IMR-90 (cell line): ENCODE measurements around the gene NUTM2A. TPM values are rescaled to one million over a fixed set of nuclear protein-coding genes. Genes with fewer than 3 reads are reported as not detected.
"Not testable (repeated sequence)": the region's sequence is repeated elsewhere in the genome, so short reads cannot be mapped to it uniquely, and the experiment has no call there.

Experiments used
- ATAC-seq: fragments of 200-7000 bp; cut with Tn5 transposase; 2 replicates; pipeline ENCODE4 v1.9.1; 2020; ENCODE audit warnings: low read depth, mild to moderate bottlenecking, moderate library complexity
- BruUV-seq: library from RNA; stranded (reverse); fragments of 400-500 nt; replicated peaks from 2 replicates; lab custom pipeline; 2021; lab: Mats Ljungman, UMichigan
- CTCF ChIA-PET: fragments of 300-600 bp; formaldehyde crosslinking; extraction: SDS; loops from one replicate; lab custom pipeline; 2021; ENCODE audit warnings: antibody characterized with exemption; lab: Yijun Ruan, JAX
- POLR2A ChIA-PET: fragments of 300-600 bp; sonication (Branson Sonifier 250); formaldehyde crosslinking; loops from one replicate; lab custom pipeline; 2022; ENCODE audit warnings: antibody characterized with exemption; ENCODE audit not compliant: unreplicated experiment; lab: Charles Lee
- DNase-seq: peaks from one replicate; pipeline ENCODE4 v3.0.0; 2013
- H2AFZ ChIP-seq: replicated peaks from 2 replicates; pipeline ENCODE3; 2013; ENCODE audit warnings: low read length, mild to moderate bottlenecking; ENCODE audit not compliant: poor library complexity
- H2AK5ac ChIP-seq: 2 replicates; pipeline ENCODE4 v1.6.1; 2013; ENCODE audit warnings: low read depth, low read length, inconsistent platforms
- H2AK9ac ChIP-seq: replicated peaks from 2 replicates; pipeline ENCODE3; 2013; ENCODE audit warnings: mild to moderate bottlenecking, low read depth, low read length, moderate library complexity; ENCODE audit not compliant: poor library complexity
- H2BK120ac ChIP-seq: 2 replicates; pipeline ENCODE4 v1.6.1; 2013; ENCODE audit warnings: low read depth, low read length, inconsistent platforms
- H2BK15ac ChIP-seq: 3 replicates; pipeline ENCODE4 v1.6.1; 2013; ENCODE audit warnings: low read depth, low read length, inconsistent platforms
- H2BK20ac ChIP-seq: 2 replicates; pipeline ENCODE4 v1.6.1; 2013; ENCODE audit warnings: low read depth, mild to moderate bottlenecking, inconsistent platforms, low read length, moderate library complexity
- H2BK5ac ChIP-seq: 2 replicates; pipeline ENCODE4 v1.6.1; 2013; ENCODE audit warnings: mild to moderate bottlenecking, low read depth, low read length, inconsistent platforms; ENCODE audit not compliant: poor library complexity, severe bottlenecking
- H3K14ac ChIP-seq: replicated peaks from 2 replicates; pipeline ENCODE4 v1.6.1; 2013; ENCODE audit warnings: low read depth, low read length, inconsistent platforms
- H3K18ac ChIP-seq: 2 replicates; pipeline ENCODE4 v1.6.1; 2013; ENCODE audit warnings: low read depth, low read length, control low read depth
- H3K23ac ChIP-seq: 2 replicates; pipeline ENCODE4 v1.6.1; 2013; ENCODE audit warnings: low read depth, low read length, inconsistent platforms
- H3K27ac ChIP-seq: 2 replicates; pipeline ENCODE4 v1.5.1; 2013; ENCODE audit warnings: mild to moderate bottlenecking, control low read depth, low read length; ENCODE audit not compliant: insufficient read depth
- H3K27me3 ChIP-seq: 2 replicates; pipeline ENCODE4 v1.6.1; 2013; ENCODE audit warnings: low read length; ENCODE audit not compliant: control insufficient read depth, insufficient read depth
- H3K36me3 ChIP-seq: 2 replicates; pipeline ENCODE4 v1.6.1; 2013; ENCODE audit warnings: low read length, mixed read lengths; ENCODE audit not compliant: control insufficient read depth, insufficient read depth
- H3K4ac ChIP-seq: 2 replicates; pipeline ENCODE4 v1.6.1; 2013; ENCODE audit warnings: low read depth, low read length, inconsistent platforms
- H3K4me1 ChIP-seq: 2 replicates; pipeline ENCODE4 v1.6.1; 2013; ENCODE audit warnings: low read length, mixed read lengths; ENCODE audit not compliant: control insufficient read depth, insufficient read depth
- H3K4me2 ChIP-seq: 2 replicates; pipeline ENCODE4 v1.6.1; 2013; ENCODE audit warnings: low read depth, mild to moderate bottlenecking, control low read depth, low read length, moderate library complexity
- H3K4me3 ChIP-seq: 2 replicates; pipeline ENCODE4 v1.5.1; 2013; ENCODE audit warnings: low read depth, mild to moderate bottlenecking, control low read depth, low read length, moderate library complexity; ENCODE audit not compliant: insufficient read depth
- H3K56ac ChIP-seq: 2 replicates; pipeline ENCODE4 v1.6.1; 2013; ENCODE audit warnings: low read length, inconsistent platforms; ENCODE audit not compliant: insufficient read depth; ENCODE audit errors: extremely low read depth
- H3K79me1 ChIP-seq, 2 experiments: 2 replicates each; pipeline ENCODE4 v1.6.1; 2013; ENCODE audit warnings: low read length in 2 of 2, inconsistent platforms in 1 of 2, low read depth in 1 of 2
- H3K9ac ChIP-seq: 2 replicates; pipeline ENCODE4 v1.6.1; 2013; ENCODE audit warnings: low read depth, low read length, control low read depth
- H3K9me1 ChIP-seq: 2 replicates; pipeline ENCODE4 v1.6.1; 2013; ENCODE audit warnings: low read length, inconsistent platforms; ENCODE audit not compliant: insufficient read depth
- H3K9me3 ChIP-seq: 2 replicates; pipeline ENCODE4 v1.6.1; 2013; ENCODE audit warnings: low read length; ENCODE audit not compliant: control insufficient read depth, insufficient read depth
- H4K20me1 ChIP-seq: 2 replicates; pipeline ENCODE4 v1.6.1; 2013; ENCODE audit warnings: low read length, inconsistent platforms; ENCODE audit not compliant: insufficient read depth
- H4K5ac ChIP-seq: 2 replicates; pipeline ENCODE4 v1.6.1; 2013; ENCODE audit warnings: mild to moderate bottlenecking, low read depth, low read length, control low read depth
- H4K8ac ChIP-seq, 2 experiments: 2 replicates each; pipeline ENCODE4 v1.6.1; 2013; ENCODE audit warnings: low read depth in 2 of 2, low read length in 2 of 2, control low read depth in 1 of 2, inconsistent platforms in 1 of 2
- H4K91ac ChIP-seq: 2 replicates; pipeline ENCODE4 v1.6.1; 2013; ENCODE audit warnings: low read depth, low read length, inconsistent platforms; ENCODE audit not compliant: insufficient read depth
- WGBS, 2 experiments: methylation state at CpG; one replicate each; pipeline versions ENCODE4 v1.1.5 to v1.1.7; 2013; ENCODE audit warnings: missing lambda C conversion rate in 2 of 2; ENCODE audit not compliant: insufficient read length in 1 of 2; ENCODE audit errors: extremely low coverage in 2 of 2; 5-methylcytosine and 5-hydroxymethylcytosine counted together
- dilution Hi-C: fragments of 300-500 bp; cut with HindIII; formaldehyde crosslinking; loops from one replicate; pipeline ENCODE4 v1.14.3; 2018; ENCODE audit warnings: low sequenced_read_pairs; ENCODE audit not compliant: unreplicated experiment
- in situ Hi-C: fragments of 300-500 bp; cut with MboI; formaldehyde crosslinking; loops from 3 replicates; pipeline ENCODE4 v1.14.3; 2019; ENCODE audit warnings: low sequenced_read_pairs, inconsistent platforms, mixed read lengths
- intact Hi-C: fragments of 100-400 bp; cut with micrococcal nuclease; formaldehyde crosslinking; loops from 2 replicates; pipeline ENCODE4 v1.10.0; 2022
- polyA plus RNA-seq, 3 experiments: library from polyadenylated mRNA; depleted of rRNA; stranded (reverse); fragments of >200 nt; gene quantifications; 2 replicates each; pipeline ENCODE4 v1.2.3, GENCODE V29; 2012; ENCODE audit warnings: low replicate concordance in 1 of 3
- total RNA-seq: library from RNA; depleted of rRNA; stranded (reverse); fragments of >200 nt; gene quantifications from 2 replicates; pipeline ENCODE4 v1.2.3, GENCODE V29; 2012

NUTM2A gene
- total and polyA plus RNA-seq, 2 of the 4 experiments (the other 2 are of a cell fraction), result 0.10 to 0.18 TPM

- H2AK5ac ChIP-seq, H2AFZ ChIP-seq, DNase-seq, H3K4me1 ChIP-seq, H3K9me3 ChIP-seq, H3K36me3 ChIP-seq, H2BK120ac ChIP-seq, H3K4me3 ChIP-seq, in situ Hi-C loops, H2BK15ac ChIP-seq, CTCF ChIA-PET, H3K9me1 ChIP-seq, POLR2A ChIA-PET, H3K79me1 ChIP-seq, H3K27me3 ChIP-seq, H2AK9ac ChIP-seq, BruUV-seq, H4K20me1 ChIP-seq, H2BK5ac ChIP-seq, H3K4me2 ChIP-seq, H3K56ac ChIP-seq, intact Hi-C loops, H3K4ac ChIP-seq, H4K91ac ChIP-seq, dilution Hi-C loops, H3K9ac ChIP-seq, H3K23ac ChIP-seq, H2BK20ac ChIP-seq, H4K8ac ChIP-seq, H4K5ac ChIP-seq, H3K27ac ChIP-seq, H3K14ac ChIP-seq, H3K18ac ChIP-seq: not testable (repeated sequence)
- ATAC-seq, result peak; percentile 83
- WGBS, 2 experiments, result no CpG with 5 or more reads among the region's 6 CpGs
These were observed 14.1 kb downstream of the NUTM2A start for GRCh38 chr10:87239346-87239808.

GRCh38 chr10:87242192-87242591 lies 16.9 kb downstream of the NUTM2A start:
- H2BK20ac ChIP-seq, H4K5ac ChIP-seq, POLR2A ChIA-PET, H3K36me3 ChIP-seq, H2BK15ac ChIP-seq, H4K8ac ChIP-seq, ATAC-seq, H2AK5ac ChIP-seq, H3K56ac ChIP-seq, dilution Hi-C loops, H3K9ac ChIP-seq, H3K14ac ChIP-seq, H2AK9ac ChIP-seq, H3K79me1 ChIP-seq, in situ Hi-C loops, H3K9me3 ChIP-seq, H4K91ac ChIP-seq, H3K4ac ChIP-seq, H2BK120ac ChIP-seq, intact Hi-C loops, H2BK5ac ChIP-seq, H3K9me1 ChIP-seq, H3K18ac ChIP-seq, H3K4me3 ChIP-seq, H3K27ac ChIP-seq, H2AFZ ChIP-seq, H3K4me1 ChIP-seq, BruUV-seq, H4K20me1 ChIP-seq, H3K4me2 ChIP-seq, H3K23ac ChIP-seq, CTCF ChIA-PET, H3K27me3 ChIP-seq, DNase-seq: not testable (repeated sequence)
- WGBS, 2 experiments, result no CpG with 5 or more reads among the region's 3 CpGs
